HG02943 (cell line): ENCODE measurements around the gene SIN3A.
"Not testable (repeated sequence)": the region's sequence is repeated elsewhere in the genome, so short reads cannot be mapped to it uniquely, and the experiment has no call there.

Experiments used
- ATAC-seq: cut with Tn5 transposase; IDR thresholded peaks from one replicate; pipeline ENCODE4 v1.9.1; 2021; ENCODE audit warnings: mild to moderate bottlenecking, low read depth, moderate library complexity; ENCODE audit not compliant: unreplicated experiment

The SIN3A gene

DNA sequence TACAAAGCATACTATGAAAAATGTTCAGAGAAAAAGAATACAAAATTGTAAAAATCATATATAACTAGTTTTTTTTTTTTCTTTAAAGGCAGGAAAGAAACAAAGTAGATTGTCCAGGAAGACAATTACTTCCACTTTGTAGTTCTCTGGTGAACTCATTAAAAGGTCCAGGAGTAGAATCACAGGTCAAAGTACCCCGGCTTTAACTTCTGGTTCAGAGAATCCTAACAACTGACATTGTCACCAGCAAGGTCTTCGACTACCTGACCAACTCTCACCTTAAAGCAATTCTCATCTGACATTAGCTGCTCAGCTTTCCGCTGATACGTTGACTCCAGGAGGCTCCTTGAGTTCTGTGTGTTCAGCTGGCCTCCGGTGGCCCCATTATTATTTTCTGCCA is 67.5 kb downstream of the SIN3A start:
- ATAC-seq = not testable (repeated sequence)

DNA sequence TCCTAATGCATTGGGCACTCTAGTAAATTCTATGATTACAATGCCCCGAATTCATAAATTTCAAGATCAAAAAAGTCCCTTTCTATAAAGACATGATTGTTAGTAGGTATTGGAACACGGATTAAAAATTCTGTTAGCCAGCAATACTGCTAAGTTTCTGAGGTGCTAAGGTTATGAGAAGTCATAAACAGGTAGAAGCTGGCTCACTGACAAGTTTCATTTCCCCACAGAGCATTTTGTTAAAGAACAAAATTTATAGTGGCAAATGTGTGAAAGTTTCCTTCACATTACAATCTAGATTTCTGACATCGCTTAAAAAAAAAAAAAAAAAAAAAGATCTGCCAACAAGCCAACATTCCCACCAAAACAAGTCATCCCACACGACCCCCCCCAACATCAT is 70.7 kb downstream of the SIN3A start:
- no peak for ATAC-seq

DNA sequence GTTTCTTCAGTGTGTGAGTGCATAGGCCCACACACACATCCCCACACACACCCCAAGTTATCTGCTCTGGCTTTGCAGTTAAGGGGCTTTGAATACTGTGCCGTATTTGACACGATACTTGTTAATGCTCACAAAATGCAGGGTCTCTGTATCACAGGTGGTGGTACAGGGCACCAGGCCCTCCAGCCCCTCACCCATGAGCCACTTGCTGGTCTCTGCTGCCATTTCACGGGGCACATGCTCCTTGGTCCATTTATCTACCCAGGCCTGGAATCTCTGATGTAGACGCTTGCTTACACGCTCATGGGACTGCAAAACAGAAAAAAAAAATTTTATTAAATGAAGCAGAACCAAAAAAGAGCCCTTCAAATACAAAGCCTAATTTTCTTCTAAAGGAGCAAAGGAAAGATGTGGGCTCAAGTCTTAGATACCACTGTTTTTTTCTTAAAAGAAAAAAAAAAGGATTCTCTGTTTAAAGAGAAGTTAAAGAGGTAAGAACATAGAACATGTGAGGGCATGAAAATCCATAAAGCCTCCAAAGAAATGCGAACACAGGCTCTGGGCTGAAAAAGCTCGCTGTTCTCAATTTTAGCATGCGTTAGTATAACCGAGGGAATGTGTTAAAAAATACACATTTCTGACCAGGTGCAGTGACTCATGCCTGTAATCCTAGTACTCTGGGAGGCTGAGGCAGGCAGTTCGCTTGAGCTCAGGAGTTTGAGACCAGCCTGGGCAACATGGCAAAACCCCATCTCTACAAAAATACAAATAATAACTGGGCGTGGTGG is 79.4 kb downstream of the SIN3A start:
- no peak for ATAC-seq

DNA sequence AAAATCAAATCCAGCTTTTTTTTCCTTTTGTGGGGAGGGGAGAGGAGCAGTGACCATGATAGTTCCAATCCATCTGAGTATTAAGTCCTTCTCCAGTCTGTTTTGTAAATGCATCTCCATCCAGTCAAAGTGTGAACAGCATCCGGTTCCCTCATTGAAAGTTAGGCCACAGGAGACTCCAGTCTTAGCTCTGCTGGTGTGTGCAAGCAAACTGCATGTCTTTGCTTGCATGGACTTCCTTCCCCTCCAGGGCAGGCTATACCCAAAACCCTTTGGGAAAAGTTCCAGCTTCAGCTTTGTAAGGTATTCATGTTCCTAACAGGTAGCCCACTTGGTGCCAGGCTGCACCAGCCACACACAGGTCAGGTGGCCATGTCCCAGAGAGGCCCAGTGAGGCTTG is 80.0 kb downstream of the SIN3A start:
- no peak for ATAC-seq

- no peak for ATAC-seq
Observed at GRCh38 chr15:75369897-75370581, 81.5 kb downstream of the SIN3A start.

GRCh38 chr15:75368689-75369239 is 82.7 kb downstream of the SIN3A start:
- peak; percentile 17 for ATAC-seq

DNA sequence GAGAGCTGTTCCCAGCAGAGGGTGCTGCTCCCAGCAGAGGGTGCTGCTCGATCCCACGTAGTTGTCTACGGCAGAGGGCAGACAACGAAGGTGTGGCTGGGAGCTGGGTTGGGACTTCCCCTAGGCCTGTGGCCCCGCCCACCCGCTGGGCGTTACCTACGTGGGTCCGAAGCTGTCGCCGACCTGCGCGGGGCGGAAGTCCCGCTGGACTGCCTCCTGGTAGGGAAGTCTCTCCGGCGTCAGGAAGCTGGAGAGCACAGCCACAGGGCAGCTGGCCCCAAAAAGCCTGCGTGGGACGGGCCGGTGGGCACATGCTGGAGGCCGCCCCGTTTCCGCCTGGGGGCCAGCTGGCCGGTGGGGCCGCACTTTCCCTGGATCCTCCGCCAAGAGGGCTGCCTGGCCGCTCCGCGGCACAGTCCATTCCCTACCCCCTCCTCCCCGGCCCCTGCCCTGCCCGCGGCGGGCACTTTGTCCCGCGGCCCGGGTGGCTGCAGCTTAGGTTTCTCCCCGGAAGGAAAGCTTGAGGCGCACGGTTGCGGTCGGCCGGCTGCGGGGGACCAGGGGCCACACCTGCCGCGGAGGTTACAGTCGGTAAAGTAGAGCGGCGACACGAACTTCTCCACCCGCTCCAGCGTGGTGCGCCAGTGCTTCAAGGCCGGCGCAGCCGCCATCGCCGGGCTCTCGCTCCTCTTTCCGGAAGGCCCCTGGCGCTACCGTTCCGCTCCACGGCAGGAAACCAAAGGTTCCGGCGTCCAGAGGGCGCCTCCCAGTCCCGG is 83.4 kb downstream of the SIN3A start, which contains the start of gene MAN2C1:
MAN2C1 (minus strand) TSS at position 695 of the 776 bp plus-strand sequence; CDS start at position 671, 24 bp downstream.
- ATAC-seq = peak; percentile 71

DNA sequence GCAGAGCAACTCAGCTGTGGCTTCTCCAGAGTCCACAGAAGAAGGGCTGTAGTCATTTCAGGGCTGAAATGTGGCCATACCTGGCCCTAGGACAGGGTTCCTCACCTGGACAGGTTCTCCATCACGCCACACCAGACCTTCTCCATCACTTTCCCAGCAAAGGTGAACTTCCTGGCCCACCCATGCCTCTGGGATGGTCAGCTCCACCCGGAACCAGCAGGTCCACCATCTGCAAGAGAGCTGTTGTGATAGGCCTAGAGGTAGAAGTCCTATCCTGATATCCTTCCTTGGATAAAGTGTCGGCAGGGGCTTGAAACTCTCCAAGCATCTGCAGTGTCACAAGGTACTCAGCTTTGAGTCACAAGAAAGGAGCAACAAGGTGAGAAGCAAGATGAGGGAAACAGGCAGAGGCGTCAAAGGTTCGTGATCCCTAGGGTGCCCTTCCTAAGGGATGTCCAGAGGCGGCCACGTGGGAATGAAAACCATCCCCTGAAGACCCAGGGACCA is 84.0 kb downstream of the SIN3A start:
- ATAC-seq = no peak

- ATAC-seq = no peak
Observed at GRCh38 chr15:75367006-75367405, 84.5 kb downstream of the SIN3A start.

- no peak for ATAC-seq
Observed at GRCh38 chr15:75366163-75366562, 85.3 kb downstream of the SIN3A start.

DNA sequence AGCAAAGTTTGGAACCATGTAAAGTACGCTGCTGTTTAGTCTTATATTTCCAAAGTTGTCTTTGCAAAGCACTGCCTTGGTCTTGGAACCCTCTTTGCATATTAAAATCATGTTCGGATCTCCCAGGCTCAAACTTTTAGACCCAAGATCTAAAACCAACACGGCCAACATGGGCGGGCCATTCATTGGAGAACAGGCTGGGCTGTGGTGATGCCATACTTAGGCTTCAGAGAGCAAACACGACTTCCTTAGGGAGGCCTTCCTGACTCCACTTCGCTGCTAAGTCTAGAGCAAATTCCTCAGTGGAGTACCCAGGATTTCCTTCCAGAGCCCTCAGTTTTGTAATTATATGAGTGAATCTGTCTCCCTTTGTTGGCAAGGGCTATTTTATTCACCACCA is 86.6 kb downstream of the SIN3A start:
- no peak for ATAC-seq

GRCh38 chr15:75363786-75364185 is 87.7 kb downstream of the SIN3A start:
- no peak for ATAC-seq

GRCh38 chr15:75362642-75363249 is 88.7 kb downstream of the SIN3A start:
- ATAC-seq = no peak

DNA sequence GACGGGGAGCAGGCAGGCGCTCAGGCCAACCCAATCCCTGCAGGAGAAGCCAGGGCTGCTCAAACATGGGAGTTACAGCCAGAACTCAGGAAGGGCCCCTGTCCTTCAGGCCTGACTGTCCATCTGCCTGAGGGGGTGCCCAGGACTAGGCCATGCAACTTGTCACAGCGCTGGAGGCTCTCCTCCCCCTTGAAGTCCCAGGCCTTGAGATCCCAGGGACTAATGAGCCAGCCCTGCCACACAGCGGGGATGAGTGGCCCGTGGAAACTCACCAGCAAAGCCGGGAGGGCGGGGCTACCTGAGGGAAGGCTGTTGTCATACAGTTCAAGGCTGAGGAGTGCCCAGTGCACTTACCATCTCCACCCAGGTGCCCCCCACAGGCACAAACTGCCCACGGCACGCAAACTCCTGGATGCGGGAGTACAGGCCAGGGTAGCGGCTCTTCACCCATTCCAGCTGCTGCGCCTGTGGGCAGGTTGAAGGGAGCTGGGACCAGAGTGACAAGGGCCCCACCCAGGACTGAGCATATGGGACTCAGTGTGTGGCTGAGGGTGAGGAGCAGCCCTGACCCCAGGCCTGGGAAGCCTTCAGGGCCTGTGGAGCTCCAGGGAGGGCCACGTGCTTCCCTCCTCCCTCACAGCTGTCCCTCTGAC is 89.4 kb downstream of the SIN3A start:
- no peak for ATAC-seq

DNA sequence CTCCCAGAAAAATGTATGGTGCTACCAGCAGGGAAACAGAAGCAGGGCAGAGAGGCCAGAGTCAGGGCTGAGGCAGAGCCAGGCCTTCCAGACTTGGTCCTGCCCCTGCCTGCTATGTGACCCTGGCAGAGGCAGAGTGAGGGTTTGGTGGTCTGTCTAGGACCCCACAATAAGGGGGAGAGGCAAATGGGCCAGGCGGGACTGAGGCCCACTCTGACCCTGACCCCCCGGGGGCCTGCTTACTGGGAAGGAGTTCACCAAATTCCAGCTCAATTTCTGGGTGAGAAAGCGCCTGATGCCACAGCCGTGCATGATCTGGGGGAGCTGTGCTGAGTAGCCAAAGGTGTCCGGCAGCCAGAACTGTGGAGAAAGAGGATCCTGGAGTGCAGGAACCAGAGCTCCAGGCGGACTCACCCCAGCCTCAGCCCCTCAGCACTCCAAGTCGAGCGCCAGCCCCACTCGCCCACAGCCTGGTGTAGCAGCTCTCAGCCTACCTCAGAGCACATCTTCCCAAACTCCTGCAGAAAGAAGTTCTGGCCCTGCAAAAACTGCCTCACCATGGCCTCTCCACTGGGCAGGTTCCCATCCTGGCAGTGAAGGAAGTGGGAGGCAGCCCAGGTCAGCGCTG is 90.0 kb downstream of the SIN3A start:
- no peak for ATAC-seq

DNA sequence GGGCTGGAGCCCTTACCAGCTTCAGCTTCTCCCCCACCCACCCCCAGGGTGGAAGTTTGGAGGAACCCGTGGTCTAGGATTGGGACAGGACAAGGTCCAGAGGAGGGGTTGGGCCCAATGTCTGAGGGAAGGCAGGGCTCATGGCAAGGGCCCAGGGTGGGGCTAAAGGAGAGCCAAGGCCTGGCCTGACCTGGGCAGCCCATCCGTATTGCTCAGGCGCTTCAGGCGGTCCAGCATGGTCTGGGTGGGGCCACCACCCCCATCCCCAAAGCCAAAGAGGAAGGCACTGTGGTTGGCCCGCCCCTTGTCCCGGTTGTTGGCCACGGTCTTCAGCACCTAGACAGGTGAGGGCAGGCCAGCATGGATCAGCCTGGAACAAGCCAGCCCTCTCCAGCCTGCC is 90.6 kb downstream of the SIN3A start:
- ATAC-seq = no peak

DNA sequence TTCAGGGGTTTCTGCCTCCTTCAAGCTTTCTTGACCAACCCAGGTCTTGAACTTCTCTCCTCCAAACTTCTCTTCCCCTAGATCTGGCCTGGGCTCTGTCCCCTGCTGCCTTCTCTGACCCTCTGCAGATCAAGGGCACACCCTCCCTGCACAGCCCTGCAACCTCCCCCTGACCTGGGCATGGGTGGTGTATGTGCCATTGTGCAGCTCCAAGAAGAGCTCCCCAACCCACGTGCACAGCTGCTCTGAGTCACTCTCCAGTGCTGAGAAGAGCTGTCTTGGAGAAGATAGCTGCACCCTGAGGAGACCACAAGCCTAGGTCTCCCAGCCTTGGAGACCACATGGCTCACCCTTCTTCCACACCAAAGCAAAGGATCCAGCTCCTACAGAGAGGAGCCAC is 91.1 kb downstream of the SIN3A start:
- no peak for ATAC-seq

GRCh38 chr15:75359537-75360250 is 91.8 kb downstream of the SIN3A start:
- ATAC-seq = no peak
